Brain microvascular endothelial cell (primary cell): ENCODE data around the gene PRMT7.
A peak's percentile ranks its signal among the peaks of the same experiment; 100 is the strongest.

Experiments used
- DNase-seq: peaks from one replicate; pipeline ENCODE4 v3.0.0-alpha.2; 2020
- H3K27ac ChIP-seq: fragments of 250-450 bp; sonication (Bioruptor Pico); 2 replicates; pipeline ENCODE4 v1.5.1; 2020; ENCODE audit warnings: mild to moderate bottlenecking, moderate library complexity
- H3K27me3 ChIP-seq: fragments of 250-450 bp; sonication (Bioruptor Pico); replicated peaks from 2 replicates; pipeline ENCODE4 v1.5.1; 2020; ENCODE audit warnings: mild to moderate bottlenecking
- H3K36me3 ChIP-seq: fragments of 250-450 bp; sonication (Bioruptor Pico); replicated peaks from 2 replicates; pipeline ENCODE4 v1.5.1; 2020; ENCODE audit warnings: mild to moderate bottlenecking
- H3K4me3 ChIP-seq: 2 replicates; pipeline ENCODE4 v1.5.1; 2011; ENCODE audit warnings: low read depth, mild to moderate bottlenecking, control low read depth, low read length, moderate library complexity
- CTCF ChIP-seq: IDR thresholded peaks from 2 replicates; pipeline ENCODE4 v1.5.1; 2011; ENCODE audit warnings: low read depth, mild to moderate bottlenecking, moderate library complexity, low read length, control low read depth, inconsistent platforms; ENCODE audit errors: missing control alignments
- in situ Hi-C: cut with HindIII; loops from 2 replicates; pipeline ENCODE4 v1.10.0; 2017; ENCODE audit warnings: low sequenced_read_pairs, low pct_ligation_motif_present

Gene PRMT7

GRCh38 chr16:68297908-68298307, 12.9 kb upstream of the PRMT7 start:
- in situ Hi-C loops, result no loop called here
- no peak overlapping the region for H3K4me3 ChIP-seq
- no peaks in the 10 kb centered on the region for H3K27me3 ChIP-seq
- no peak overlapping the region for H3K27ac ChIP-seq
- no peak for TF ChIP-seq CTCF
- H3K36me3 ChIP-seq, result peaks cover 84% of the 10 kb centered on the region
- no peak for DNase-seq

- H3K36me3 ChIP-seq, result peaks cover 82% of the 10 kb centered on the region
- H3K27ac ChIP-seq, result no peak overlapping the region
- no peak for TF ChIP-seq CTCF
- H3K4me3 ChIP-seq, result no peak overlapping the region
- H3K27me3 ChIP-seq, result no peaks in the 10 kb centered on the region
- in situ Hi-C loops, result no loop called here
- DNase-seq, result no peak
Measured at GRCh38 chr16:68298312-68298711, 12.5 kb upstream of the PRMT7 start.

- H3K27ac ChIP-seq, result no peak overlapping the region
- no peak overlapping the region for H3K4me3 ChIP-seq
- no peak for TF ChIP-seq CTCF
- peaks cover 82% of the 10 kb centered on the region for H3K36me3 ChIP-seq
- peak; percentile 49 for DNase-seq
- in situ Hi-C loops, result no loop called here
- H3K27me3 ChIP-seq, result no peaks in the 10 kb centered on the region
Measured at GRCh38 chr16:68298907-68299561, 11.8 kb upstream of the PRMT7 start.

GRCh38 chr16:68299571-68300453, 11.0 kb upstream of the PRMT7 start:
- Histone ChIP-seq H3K27ac (no peak overlapping the region), H3K36me3 (peaks cover 81% of the 10 kb centered on the region), H3K4me3 (no peak overlapping the region), H3K27me3 (no peaks in the 10 kb centered on the region)
- no peak for DNase-seq
- no peak for TF ChIP-seq CTCF
- in situ Hi-C loops, result no loop called here

GRCh38 chr16:68300734-68301459, 9.9 kb upstream of the PRMT7 start:
- TF ChIP-seq CTCF, result no peak
- no peak for DNase-seq
- peaks cover 82% of the 10 kb centered on the region for H3K36me3 ChIP-seq
- H3K27ac ChIP-seq, result no peak overlapping the region
- no peak overlapping the region for H3K4me3 ChIP-seq
- H3K27me3 ChIP-seq, result no peaks in the 10 kb centered on the region
- in situ Hi-C loops, result no loop called here
